A673 (cell line): ENCODE data around the gene ELF5.

ENCODE experiments used
- CTCF ChIP-seq: fragments of 300-800, 200-600 bp; sonication (generic); conservative IDR thresholded peaks from 2 replicates; pipeline ENCODE4 v1.5.1; 2017; ENCODE audit warnings: low read depth, mild to moderate bottlenecking, antibody characterized with exemption, low read length, moderate library complexity, mixed read lengths
- EZH2 ChIP-seq: fragments of 200-600 bp; sonication (generic); IDR thresholded peaks from 2 replicates; pipeline ENCODE4 v1.6.1; 2017; ENCODE audit warnings: borderline replicate concordance, low read depth, mild to moderate bottlenecking, mixed read lengths, antibody characterized with exemption, low read length; ENCODE audit not compliant: poor library complexity, severe bottlenecking

- no peak for TF ChIP-seq CTCF
- no peak for TF ChIP-seq EZH2
These were observed 81.6 kb downstream of the ELF5 start for GRCh38 chr11:34431979-34432378.
